Sciatic nerve (tissue), 2 donors: ENCODE measurements around the gene OR2T1. TPM values are rescaled to one million over a fixed set of nuclear protein-coding genes. Genes with fewer than 3 reads are reported as not detected.
"Not testable (repeated sequence)": the region's sequence is repeated elsewhere in the genome, so short reads cannot be mapped to it uniquely, and the experiment has no call there.

ENCODE experiments used
- ATAC-seq: fragments of 200-7000 bp; cut with Tn5 transposase; one replicate; pipeline ENCODE4 v1.9.1; 2020; ENCODE audit warnings: mild to moderate bottlenecking, moderate library complexity
- DNase-seq: peaks from one replicate; pipeline ENCODE4 v3.0.0-alpha.2; 2020; ENCODE audit warnings: low spot score
- intact Hi-C: fragments of 100-400 bp; cut with DNase I; formaldehyde crosslinking; loops from one replicate; pipeline ENCODE4 v1.14.2; 2022
- total RNA-seq: library from RNA; stranded (reverse); fragmentation: NEBNext Ultra II Directional; extraction: Animal tissue kit (Norgen Biotek cat#: 25700); gene quantifications from one replicate; pipeline ENCODE4 v1.2.1, GENCODE V29; 2021
- donor health status: DM: no; HTN: no; CAD: no.
- donor health status: DM: no; HTN: no; CAD: no.

The OR2T1 gene, protein sequence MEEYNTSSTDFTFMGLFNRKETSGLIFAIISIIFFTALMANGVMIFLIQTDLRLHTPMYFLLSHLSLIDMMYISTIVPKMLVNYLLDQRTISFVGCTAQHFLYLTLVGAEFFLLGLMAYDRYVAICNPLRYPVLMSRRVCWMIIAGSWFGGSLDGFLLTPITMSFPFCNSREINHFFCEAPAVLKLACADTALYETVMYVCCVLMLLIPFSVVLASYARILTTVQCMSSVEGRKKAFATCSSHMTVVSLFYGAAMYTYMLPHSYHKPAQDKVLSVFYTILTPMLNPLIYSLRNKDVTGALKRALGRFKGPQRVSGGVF
- total RNA-seq = not detected

DNA sequence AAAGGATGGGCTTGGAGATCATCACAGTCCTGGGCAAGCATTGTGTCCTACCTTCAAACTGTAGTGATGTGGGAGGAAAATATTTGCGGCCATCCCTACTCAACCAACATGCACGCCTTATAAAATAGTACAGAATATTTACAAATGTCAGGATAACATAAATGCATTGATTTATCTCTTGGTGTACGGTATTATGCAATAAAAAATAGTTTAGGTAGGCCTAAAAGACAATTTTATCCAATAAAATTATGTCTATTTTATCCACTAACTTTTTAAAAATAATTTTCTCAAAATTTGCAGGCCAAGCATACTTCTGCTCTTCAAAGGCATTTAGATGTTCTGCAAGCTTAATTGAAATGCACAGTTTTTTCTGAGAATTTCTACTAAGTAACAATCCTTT, at the start of gene OR2T1:
TSS of gene OR2T1 (plus strand) at position 301 of the 400 bp plus-strand sequence. CDS start 3,100 bp downstream, outside the sequence.
- ATAC-seq (no peak), DNase-seq (no peak)
- intact Hi-C loops = no loop called here

DNA sequence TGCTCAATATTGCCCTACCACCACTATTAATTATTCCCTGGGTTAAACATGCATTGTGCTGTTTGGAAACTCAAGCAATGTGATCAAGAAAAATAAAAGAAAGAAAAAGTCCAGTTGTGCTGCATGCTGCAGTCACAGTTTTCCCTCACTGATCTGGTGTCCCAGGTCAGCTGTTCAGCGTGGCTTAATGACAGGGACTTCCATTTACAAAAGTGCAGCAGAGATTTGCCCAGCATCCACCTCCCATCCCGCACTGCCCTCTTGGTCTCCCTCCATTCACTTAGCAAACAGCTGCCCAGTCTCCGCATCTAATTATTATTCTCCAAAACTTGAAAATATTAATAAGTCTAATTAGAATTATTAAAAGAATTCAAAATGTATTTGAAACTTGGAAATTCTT, 43.4 kb upstream of the OR2T1 start:
- intact Hi-C loops = no loop called here
- ATAC-seq = no peak
- DNase-seq = no peak

DNA sequence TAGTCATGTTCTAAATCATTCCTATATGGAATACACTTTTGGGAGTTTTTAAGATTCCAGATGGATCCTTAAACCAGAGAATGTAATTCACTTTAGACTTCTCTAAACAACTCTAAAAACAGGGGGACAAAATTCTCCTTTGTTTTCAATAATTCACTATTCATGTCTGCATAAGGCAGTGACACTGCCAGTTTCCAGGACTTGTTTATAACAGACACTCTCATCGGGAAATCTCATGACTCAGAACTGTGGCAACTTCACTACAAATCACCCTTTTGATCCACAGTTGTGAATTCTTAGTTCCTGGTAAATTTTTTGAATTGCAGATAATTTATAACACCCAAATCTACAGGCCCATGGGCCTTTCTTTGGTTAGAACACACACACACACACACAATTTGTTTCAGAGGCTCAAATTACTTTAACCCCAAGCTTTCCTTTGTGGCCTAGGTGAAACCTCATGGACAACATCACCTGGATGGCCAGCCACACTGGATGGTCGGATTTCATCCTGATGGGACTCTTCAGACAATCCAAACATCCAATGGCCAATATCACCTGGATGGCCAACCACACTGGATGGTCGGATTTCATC, 41.6 kb upstream of the OR2T1 start, which contains the start of gene OR2T4:
TSS of gene OR2T4 (plus strand) at position 545 of the 595 bp plus-strand sequence. CDS start at position 545, 0 bp downstream.
- no peak for ATAC-seq
- intact Hi-C loops = no loop called here
- DNase-seq = no peak

DNA sequence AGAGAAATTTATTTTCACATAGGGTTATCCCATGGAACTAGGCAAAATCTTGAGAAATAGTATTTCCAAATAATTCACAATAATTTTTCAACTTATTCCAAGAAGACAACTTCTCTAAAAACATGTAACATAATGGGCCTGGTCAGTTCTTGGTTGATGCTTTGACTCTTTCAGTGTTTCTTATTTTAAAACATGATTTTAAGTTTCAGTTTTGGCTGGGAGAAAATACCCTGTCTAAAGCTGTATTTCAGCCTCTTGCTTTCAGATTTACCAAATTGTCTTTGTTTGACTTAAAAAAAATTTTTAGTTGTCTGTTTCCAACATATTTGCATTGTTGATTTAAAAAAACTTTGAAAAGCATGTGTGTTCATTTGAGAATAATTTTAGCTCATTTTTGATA, 36.2 kb upstream of the OR2T1 start:
- DNase-seq = no peak
- intact Hi-C loops = no loop called here
- ATAC-seq = no peak

DNA sequence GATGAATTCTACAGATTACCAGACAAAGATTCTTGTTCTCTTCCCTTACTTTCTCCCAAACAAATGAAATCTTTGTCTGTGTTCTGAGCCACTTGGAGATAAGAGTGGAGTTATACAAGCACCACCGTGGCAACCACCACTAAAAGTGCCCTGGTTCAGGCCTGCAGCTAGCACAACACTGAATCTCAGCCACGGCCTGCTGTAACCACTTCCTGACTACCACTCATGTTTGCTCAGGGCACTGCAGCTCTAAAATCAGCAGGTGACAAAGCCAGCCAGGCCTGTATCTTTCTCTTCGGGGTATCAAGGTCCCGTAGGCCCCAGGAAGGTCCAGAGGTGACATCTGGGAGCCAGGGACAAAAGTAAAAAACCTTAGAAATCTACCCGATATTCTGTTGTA, 30.5 kb upstream of the OR2T1 start:
- DNase-seq (no peak), ATAC-seq (no peak)
- intact Hi-C loops = no loop called here

DNA sequence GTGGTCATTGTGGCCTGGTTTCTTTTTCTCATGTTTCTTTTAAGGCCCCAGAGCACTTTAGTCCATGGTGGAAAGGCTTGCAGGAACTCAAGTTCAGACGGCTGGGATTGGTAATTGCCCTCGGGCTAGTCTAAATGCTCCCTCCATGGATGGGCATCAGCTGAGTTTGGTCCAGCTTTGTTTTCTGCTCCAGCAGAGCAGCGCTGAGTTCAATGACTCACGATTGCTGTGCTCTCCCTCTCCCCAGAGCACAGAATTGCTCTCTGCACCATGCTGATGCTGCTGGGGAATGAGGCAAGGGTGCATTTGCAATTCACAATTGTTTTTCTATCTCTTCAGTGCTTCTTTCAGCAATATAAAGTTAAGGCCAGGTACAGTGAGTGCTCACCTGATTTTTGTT, 29.1 kb upstream of the OR2T1 start:
- no peak for DNase-seq
- intact Hi-C loops = no loop called here
- ATAC-seq = no peak

DNA sequence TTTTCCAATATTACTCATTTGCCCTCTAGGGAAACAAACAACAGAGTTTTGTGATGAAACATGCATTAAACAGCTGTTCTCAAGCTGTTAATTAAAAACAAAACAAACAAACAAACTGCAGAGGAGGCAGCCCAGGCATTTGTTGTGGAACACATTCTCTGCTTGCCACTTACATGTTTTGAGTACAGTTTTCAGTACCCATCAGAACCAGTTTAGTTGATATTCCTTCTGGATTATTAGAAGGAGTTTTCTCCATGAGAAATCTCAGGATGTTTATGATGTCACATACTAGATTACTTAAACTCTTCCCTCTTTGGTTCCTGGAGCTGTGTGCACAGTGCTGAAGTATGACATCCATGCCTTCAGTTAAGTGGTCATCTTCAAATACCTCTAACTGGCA, 27.4 kb upstream of the OR2T1 start, which contains the start of gene OR2T6:
TSS of gene OR2T6 (plus strand) at position 301 of the 400 bp plus-strand sequence. CDS start 11,863 bp downstream, outside the sequence.
- DNase-seq (no peak), ATAC-seq (no peak)
- intact Hi-C loops = no loop called here

DNA sequence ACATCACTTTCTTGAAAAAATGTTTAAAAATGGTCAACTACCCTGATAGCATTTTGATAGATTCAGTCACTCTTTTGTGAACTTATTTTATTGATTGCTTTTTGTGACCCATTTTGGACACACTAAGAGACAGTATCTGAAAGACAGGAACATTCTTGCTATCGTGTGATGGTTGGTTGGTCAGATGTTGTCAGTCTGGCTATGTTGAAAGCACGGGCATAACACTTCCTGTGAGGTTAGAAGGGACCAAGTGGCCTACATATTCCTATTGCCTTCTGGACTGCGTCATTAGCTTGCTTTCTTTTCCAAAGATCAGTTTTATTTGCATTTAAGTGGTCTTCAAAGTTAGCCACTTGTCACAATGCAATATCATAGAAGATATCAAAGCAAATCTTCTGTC, 25.9 kb upstream of the OR2T1 start:
- no peak for DNase-seq
- no peak for ATAC-seq
- intact Hi-C loops = no loop called here

DNA sequence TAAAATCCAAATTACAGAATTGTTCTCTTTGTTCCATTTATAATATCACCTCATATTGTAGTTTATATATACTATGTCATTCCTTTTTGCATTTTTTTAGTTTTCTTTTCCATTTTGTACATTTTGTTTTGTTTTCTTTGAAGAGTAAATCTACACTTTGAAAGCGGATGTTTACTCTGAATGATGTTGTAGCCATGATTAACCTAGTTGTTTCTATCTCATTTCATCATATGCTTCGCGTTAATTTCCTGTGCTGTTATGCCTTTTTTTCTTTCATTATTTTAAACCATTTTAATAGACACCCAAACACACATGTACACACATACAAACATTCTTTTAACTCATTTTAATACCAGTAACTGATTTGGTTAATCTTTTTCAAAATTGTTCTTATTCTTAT, 22.0 kb upstream of the OR2T1 start:
- DNase-seq = no peak
- no peak for ATAC-seq
- intact Hi-C loops = no loop called here

DNA sequence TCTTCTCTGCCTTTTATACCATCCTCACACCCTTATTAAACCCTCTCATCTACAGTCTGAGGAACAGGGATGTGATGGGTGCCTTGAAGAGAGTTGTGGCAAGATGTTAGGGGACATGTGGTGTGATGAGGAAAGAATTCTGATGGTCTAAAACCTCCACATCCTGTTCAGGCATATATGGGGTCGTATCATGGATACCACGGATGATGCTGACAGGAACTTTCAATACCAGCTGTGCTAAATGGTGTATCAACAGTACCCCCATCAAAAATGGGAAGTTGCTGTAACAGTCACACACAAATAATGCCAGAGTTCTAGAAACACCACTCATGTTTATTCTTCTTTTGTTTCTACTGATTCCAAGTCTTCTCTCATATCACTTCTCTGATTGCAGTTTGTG, 14.4 kb upstream of the OR2T1 start:
- ATAC-seq = no peak
- no peak for DNase-seq
- intact Hi-C loops = no loop called here

DNA sequence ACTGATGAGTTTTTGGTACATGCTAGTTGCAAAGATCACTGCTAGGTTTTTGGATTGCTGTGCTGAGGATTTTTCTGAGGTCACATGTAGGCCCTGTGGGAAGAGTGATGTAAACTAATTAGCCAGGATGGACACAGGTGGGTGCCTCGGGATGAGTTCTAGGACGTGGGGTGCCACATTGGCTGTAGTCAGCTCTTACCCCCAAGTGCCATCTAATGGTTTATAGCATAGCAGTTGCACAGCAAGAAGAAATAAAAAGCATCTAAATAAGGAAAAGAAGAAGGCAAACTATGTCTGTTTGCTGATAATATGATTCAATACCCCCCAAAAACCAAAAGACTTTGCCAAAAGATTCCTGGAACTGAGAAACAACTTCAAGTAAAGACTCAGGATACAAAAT, 9.8 kb upstream of the OR2T1 start:
- ATAC-seq (no peak), DNase-seq (no peak)
- intact Hi-C loops = no loop called here

DNA sequence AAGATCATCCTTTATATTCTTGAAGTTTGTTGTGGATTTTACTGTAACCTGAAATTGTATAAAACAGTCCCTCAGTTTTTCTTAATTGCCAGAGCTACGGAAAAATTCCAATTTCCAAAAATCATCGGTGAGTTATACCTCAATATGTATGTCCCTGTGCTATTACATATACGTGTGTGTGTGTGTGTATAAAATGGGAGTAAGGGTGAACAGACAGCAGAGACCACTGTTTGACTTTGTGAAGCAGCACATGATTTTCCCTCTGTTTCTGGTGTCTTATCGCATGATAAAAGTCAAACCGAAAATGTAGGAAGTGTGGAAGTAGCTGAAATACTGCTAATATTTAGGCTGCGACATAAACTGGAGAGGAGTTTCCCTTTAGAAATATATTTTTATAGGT, 1.2 kb downstream of the OR2T1 start:
- DNase-seq (no peak), ATAC-seq (no peak)

DNA sequence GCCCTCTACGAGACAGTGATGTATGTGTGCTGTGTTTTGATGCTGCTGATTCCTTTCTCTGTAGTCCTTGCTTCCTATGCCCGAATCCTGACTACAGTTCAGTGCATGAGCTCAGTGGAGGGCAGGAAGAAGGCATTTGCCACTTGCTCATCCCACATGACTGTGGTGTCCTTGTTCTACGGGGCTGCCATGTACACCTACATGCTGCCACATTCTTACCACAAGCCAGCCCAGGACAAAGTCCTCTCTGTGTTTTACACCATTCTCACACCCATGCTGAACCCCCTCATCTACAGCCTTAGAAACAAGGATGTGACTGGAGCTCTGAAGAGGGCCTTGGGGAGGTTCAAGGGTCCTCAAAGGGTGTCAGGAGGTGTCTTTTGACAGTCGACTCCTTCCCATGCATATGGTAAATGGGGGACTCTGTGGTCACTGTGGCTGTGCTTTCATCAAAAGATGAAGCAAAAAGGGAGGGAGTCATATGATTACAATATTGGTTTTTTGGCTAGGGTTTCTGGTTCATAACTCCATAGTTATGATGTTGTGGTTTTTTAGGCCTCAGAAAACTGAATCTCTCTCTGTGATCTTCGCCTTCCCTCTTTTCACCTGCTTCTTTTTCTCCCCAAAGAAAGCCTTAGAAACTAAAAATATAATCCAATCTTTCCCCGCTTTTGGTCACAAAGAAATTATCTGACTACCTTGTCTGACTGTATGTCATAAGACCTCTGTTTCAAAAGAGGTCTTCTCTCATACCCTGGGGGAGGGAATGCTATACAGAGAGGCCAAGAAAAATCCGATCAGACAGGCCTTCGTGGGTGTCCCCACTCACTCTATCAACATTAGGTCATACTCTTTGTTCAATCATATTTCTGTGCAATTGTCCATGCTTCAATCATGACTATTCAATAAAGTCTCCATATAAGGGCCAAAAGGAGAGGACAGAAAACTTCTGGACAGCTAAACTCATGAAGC, 4.2 kb downstream of the OR2T1 start:
- intact Hi-C loops = no loop called here
- no peak for ATAC-seq

More for the DNA sequence above, 1.2 kb downstream of the OR2T1 start:
- intact Hi-C loops = no loop called here

DNA sequence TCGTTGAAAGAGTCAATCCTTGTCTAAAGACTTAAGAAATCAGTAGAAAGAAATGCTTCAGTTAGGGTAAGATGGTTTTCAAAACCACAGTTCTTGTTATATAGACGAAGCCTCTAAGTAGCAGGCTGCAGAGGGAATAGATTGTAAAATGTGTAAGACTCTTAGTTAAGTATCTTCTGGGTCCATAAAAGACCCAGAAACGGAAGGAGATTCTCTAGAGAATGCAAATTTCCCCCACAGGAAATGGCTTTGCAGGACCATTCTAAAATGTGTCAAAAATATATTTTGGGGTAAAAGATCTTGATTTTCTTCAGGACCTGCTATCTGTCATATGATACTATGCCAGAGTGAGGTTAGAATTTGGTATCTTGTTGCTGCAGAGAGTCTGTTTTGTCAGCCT, 13.4 kb downstream of the OR2T1 start:
- intact Hi-C loops = no loop called here
- ATAC-seq (no peak), DNase-seq (no peak)

More for the DNA sequence above, 4.2 kb downstream of the OR2T1 start:
- no peak for DNase-seq

DNA sequence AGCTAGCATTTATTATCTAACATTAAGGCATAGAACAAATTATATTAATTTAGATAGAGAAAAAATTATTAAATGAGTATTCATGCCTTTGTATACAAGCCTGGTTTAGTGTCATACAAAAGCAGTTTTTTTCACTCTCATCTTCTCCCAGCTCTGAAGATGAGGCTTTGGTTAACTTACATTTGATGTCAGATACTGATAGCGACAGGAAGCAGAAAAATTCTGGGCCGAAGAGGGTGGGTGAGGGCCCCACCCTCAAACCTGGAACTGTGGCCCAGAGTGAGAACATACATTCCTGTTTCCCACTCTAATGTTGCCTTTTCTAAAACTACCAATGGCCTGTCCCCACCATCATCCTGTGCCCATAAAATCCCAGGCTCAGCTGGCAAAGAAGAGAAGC, 15.0 kb downstream of the OR2T1 start:
- intact Hi-C loops = no loop called here
- ATAC-seq = no peak
- no peak for DNase-seq

DNA sequence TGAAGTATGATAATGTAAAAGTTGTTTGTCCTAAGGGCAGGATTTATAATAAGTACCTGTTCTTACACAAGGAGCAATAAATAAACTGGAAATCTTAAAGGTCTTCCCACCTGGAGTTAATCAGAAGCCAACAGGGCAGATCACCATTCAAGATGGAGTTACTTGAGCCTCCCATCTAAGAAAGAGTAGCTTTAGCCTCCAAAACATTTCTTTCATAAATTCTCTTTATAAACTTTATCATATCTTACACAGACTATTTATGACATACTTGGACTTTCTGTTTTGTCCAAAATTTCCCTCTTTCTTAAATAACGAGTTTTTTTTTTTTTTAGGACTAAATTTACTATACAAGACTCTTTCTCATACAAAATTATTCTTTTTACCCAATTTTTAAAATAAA, 18.5 kb downstream of the OR2T1 start:
- no peak for DNase-seq
- no peak for ATAC-seq
- intact Hi-C loops = no loop called here

DNA sequence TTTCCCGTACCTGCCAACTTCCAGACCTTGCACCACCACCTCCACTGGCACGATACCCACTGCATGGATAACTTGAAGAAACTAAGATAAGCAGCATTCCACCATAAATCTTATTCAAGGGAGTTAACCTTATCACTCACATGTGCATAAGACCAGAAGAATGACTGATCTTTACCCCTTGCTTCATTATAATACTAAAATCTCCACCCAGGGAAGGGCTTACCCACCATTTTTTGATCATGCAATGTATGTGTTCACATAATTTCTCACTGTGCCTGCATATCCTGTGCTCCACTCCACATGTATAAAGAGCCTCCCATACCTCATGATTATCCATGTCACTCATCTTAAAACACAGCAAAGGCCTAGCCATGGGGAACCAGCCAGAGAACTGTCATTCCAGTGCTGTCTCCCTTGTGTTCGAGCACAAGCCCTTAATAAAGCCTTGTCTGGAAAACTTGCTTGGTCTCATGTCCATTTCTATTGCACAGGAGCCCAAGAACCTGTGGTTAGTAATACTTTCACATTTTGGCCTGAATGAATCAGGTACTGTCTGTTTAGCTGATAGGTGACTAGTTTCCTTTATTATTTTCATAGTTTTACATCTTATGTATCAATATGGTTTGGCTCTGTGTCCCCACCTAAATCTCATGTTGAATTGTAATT, 24.8 kb downstream of the OR2T1 start:
- ATAC-seq, DNase-seq, intact Hi-C loops: not testable (repeated sequence)

DNA sequence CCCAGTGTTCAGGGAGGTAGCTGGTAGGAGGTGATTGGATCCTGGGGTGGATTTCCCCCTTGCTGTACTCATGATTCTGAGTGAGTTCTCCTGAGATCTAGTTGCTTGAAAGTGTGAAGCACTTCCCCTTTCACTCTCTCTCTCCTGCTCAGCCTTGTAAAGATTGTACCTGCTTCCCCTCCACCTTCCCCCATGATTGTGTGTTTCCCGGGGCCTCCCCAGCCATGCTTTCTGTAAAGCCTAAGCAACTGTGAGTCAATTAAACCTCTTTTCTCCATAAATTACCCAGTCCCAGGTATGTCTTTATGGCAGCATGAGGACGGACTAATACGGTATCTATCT, 25.3 kb downstream of the OR2T1 start:
- intact Hi-C loops, DNase-seq, ATAC-seq: not testable (repeated sequence)

DNA sequence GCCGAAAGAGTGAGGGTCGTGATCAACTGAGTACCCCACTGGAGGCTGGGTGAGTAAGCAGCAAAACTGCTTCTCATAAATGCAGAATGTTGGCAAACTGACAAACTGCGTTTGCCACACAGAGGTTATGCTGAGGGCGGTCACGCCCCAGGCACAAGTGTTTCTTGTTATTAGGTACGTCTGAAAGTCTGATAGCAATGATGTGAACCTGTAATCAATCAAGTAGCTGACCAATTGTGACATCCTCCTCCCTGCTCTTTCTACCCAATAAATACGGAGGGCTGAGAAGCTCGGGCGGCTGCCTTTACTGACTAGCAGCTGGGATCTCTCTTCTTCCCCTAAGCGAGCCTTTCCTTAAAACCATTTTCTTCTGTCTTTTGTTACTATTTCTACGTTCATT, 28.8 kb downstream of the OR2T1 start:
- intact Hi-C loops, ATAC-seq, DNase-seq: not testable (repeated sequence)
